Measurements from ENCODE around the gene KRT84.

Gene KRT84

DNA sequence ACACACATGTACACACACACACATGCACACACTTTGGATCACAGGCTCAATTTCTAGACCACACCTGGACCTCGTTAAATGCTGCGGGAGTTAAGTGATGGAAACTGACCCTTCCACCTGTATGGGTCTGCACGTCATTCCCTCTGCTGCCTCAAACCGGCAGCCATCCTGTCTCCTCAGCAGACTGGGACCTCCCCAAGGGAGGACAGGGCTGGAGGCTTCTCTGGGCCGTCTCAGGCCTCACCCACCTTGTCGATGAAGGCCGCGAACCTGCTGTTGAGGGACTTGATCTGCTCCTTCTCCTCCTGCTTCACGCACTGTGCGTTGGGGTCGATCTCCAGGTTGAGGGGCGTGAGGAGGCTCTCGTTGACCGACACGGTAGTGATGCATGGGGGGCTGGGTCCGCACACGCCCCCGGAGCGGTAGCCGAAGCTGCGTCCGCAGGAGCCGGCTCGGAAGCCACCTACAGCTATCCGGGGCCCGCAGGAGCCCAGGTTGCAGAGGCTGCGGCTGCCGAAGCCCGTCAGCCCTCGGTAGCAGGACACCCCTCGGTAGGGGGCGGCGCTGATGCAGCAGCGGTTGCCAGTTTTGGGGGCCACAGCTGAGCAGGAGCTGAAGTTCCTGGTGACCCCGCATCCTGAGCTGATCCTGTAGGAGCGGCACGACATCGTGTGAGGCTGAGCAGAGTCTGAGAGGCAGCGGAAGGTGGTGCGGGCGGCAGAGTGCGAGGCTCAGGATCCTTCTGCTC, 18.5 kb downstream of the KRT84 start, which contains the start of gene KRT85:
Gene KRT85, minus strand, starts transcription at position 744 of the 748 bp plus-strand sequence. Its CDS starts 76 bp downstream, at position 668.
- H3K9me3 ChIP-seq (ENCODE audit: control insufficient read depth, insufficient read depth, low read depth, low read length) = no peaks in the 10 kb centered on the region
- H3K4me1 ChIP-seq (ENCODE audit: control insufficient read depth, insufficient read depth, low read length) = no peaks in the 10 kb centered on the region
- ChIA-PET CTCF (interaction anchor here (0.5 to 10.0 kb wide), 5 partner anchors 185 to 682 kb away, joined by 3 to 200 read pairs (median 3); no protein-coding TSS in a partner anchor), POLR2A (no interaction called here)
- TF ChIP-seq ZNF544 (tag by site-specific recombination; IDR thresholded peaks at IDR 0.05) (no peak), ZNF223 (tag by site-specific recombination; IDR thresholded peaks at IDR 0.05) (no peak), ZNF561 (tag by site-specific recombination; IDR thresholded peaks at IDR 0.05; ENCODE audit: borderline replicate concordance) (no peak), GFI1B (tag by site-specific recombination; IDR thresholded peaks at IDR 0.05) (no peak), EGR2 (tag by site-specific recombination; IDR thresholded peaks at IDR 0.05; ENCODE audit: low read depth) (no peak), ZNF335 (tag by site-specific recombination; conservative IDR thresholded peaks at IDR 0.05) (no peak), ZNF311 (tag by site-specific recombination; IDR thresholded peaks at IDR 0.05; ENCODE audit: borderline replicate concordance) (no peak), ZNF221 (tag by site-specific recombination; IDR thresholded peaks at IDR 0.05; ENCODE audit: borderline replicate concordance) (no peak), GLIS1 (tag by site-specific recombination; IDR thresholded peaks at IDR 0.05) (no peak), ZNF48 (tag by site-specific recombination; IDR thresholded peaks at IDR 0.05) (no peak), ZSCAN16 (tag by site-specific recombination; IDR thresholded peaks at IDR 0.05) (no peak), GLI4 (tag by site-specific recombination; IDR thresholded peaks at IDR 0.05) (no peak), OVOL3 (tag by site-specific recombination; IDR thresholded peaks at IDR 0.05) (no peak), ZFHX2 (tag by site-specific recombination; conservative IDR thresholded peaks at IDR 0.05) (no peak), ZNF366 (tag by site-specific recombination; conservative IDR thresholded peaks at IDR 0.05) (no peak)
- TF ChIP-seq, protein P1, sequence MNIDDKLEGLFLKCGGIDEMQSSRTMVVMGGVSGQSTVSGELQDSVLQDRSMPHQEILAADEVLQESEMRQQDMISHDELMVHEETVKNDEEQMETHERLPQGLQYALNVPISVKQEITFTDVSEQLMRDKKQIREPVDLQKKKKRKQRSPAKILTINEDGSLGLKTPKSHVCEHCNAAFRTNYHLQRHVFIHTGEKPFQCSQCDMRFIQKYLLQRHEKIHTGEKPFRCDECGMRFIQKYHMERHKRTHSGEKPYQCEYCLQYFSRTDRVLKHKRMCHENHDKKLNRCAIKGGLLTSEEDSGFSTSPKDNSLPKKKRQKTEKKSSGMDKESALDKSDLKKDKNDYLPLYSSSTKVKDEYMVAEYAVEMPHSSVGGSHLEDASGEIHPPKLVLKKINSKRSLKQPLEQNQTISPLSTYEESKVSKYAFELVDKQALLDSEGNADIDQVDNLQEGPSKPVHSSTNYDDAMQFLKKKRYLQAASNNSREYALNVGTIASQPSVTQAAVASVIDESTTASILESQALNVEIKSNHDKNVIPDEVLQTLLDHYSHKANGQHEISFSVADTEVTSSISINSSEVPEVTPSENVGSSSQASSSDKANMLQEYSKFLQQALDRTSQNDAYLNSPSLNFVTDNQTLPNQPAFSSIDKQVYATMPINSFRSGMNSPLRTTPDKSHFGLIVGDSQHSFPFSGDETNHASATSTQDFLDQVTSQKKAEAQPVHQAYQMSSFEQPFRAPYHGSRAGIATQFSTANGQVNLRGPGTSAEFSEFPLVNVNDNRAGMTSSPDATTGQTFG (tag by site-specific recombination; IDR thresholded peaks at IDR 0.05; ENCODE audit: borderline replicate concordance) = no peak
- TF ChIP-seq, protein P2, sequence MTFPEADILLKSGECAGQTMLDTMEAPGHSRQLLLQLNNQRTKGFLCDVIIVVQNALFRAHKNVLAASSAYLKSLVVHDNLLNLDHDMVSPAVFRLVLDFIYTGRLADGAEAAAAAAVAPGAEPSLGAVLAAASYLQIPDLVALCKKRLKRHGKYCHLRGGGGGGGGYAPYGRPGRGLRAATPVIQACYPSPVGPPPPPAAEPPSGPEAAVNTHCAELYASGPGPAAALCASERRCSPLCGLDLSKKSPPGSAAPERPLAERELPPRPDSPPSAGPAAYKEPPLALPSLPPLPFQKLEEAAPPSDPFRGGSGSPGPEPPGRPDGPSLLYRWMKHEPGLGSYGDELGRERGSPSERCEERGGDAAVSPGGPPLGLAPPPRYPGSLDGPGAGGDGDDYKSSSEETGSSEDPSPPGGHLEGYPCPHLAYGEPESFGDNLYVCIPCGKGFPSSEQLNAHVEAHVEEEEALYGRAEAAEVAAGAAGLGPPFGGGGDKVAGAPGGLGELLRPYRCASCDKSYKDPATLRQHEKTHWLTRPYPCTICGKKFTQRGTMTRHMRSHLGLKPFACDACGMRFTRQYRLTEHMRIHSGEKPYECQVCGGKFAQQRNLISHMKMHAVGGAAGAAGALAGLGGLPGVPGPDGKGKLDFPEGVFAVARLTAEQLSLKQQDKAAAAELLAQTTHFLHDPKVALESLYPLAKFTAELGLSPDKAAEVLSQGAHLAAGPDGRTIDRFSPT (tag by site-specific recombination; IDR thresholded peaks at IDR 0.05) = no peak
- TF ChIP-seq, protein P3, sequence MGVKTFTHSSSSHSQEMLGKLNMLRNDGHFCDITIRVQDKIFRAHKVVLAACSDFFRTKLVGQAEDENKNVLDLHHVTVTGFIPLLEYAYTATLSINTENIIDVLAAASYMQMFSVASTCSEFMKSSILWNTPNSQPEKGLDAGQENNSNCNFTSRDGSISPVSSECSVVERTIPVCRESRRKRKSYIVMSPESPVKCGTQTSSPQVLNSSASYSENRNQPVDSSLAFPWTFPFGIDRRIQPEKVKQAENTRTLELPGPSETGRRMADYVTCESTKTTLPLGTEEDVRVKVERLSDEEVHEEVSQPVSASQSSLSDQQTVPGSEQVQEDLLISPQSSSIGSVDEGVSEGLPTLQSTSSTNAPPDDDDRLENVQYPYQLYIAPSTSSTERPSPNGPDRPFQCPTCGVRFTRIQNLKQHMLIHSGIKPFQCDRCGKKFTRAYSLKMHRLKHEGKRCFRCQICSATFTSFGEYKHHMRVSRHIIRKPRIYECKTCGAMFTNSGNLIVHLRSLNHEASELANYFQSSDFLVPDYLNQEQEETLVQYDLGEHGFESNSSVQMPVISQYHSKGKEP (tag by site-specific recombination; IDR thresholded peaks at IDR 0.05) = no peak
- H3K36me3 ChIP-seq (ENCODE audit: control insufficient read depth in 2 of 2, insufficient read depth in 1 of 2, low read length in 2 of 2) = no peaks in the 10 kb centered on the region
- H3K4me3 ChIP-seq (ENCODE audit: low read depth, low read length) = no peak within 1 kb of the TSS
- no peak within 1 kb of the TSS for H3K27ac ChIP-seq (ENCODE audit: extremely low read depth, low read depth, low read length)

DNA sequence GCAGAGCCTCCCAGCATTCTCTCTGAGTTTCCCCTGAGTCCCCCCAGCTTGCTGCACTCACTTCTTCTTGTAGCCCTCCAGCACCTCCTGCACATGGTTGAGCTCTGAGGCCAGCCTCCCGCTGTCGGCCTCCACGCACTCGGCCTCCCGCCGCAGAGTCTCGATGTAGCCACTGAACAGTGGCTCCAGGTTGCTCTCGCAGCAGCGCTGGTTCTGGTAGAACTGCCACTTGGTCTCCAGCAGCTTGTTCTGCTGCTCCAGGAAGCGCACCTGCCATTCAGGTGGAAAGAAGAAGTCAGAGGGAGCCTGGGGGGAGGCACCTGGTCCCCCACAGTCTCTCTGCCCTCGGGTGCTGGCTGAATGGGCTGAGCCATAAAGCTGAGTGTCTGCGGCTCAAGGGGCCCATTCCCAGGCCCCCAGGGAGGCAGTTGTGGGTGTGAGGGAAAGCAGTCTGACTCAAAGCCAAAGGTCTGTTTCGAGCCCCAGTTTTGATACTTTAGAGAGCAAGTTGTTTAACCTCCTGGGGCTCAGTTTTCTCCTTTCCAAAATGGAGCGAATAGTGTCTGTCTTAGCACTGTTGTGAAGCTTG, 20.5 kb downstream of the KRT84 start:
- POLR2A ChIA-PET = no interaction called here
- CTCF ChIA-PET = interaction anchor here (0.6 to 2.7 kb wide), 11 partner anchors 8 to 549 kb away, joined by 3 to 14 read pairs (median 3); no protein-coding TSS in a partner anchor
- H3K36me3 ChIP-seq (ENCODE audit: control insufficient read depth in 2 of 2, insufficient read depth in 1 of 2, low read length in 2 of 2) = no peaks in the 10 kb centered on the region
- no peak overlapping the region for H3K4me3 ChIP-seq (ENCODE audit: low read depth, low read length)
- H3K9me3 ChIP-seq (ENCODE audit: control insufficient read depth, insufficient read depth, low read depth, low read length) = no peaks in the 10 kb centered on the region
- H3K27ac ChIP-seq (ENCODE audit: extremely low read depth, low read depth, low read length) = no peak overlapping the region
- H3K4me1 ChIP-seq (ENCODE audit: control insufficient read depth, insufficient read depth, low read length) = no peaks in the 10 kb centered on the region
- TF ChIP-seq ZXDB (tag by site-specific recombination; IDR thresholded peaks at IDR 0.05) (no peak), ZNF549 (tag by site-specific recombination; IDR thresholded peaks at IDR 0.05) (no peak), ZNF768 (tag by site-specific recombination; IDR thresholded peaks at IDR 0.05) (no peak), ZNF324 (tag by site-specific recombination; IDR thresholded peaks at IDR 0.05) (no peak), ZNF132 (tag by site-specific recombination; IDR thresholded peaks at IDR 0.05; ENCODE audit: borderline replicate concordance) (no peak), ZNF23 (tag by site-specific recombination; IDR thresholded peaks at IDR 0.05; ENCODE audit: borderline replicate concordance) (no peak)
- TF ChIP-seq, protein P4, sequence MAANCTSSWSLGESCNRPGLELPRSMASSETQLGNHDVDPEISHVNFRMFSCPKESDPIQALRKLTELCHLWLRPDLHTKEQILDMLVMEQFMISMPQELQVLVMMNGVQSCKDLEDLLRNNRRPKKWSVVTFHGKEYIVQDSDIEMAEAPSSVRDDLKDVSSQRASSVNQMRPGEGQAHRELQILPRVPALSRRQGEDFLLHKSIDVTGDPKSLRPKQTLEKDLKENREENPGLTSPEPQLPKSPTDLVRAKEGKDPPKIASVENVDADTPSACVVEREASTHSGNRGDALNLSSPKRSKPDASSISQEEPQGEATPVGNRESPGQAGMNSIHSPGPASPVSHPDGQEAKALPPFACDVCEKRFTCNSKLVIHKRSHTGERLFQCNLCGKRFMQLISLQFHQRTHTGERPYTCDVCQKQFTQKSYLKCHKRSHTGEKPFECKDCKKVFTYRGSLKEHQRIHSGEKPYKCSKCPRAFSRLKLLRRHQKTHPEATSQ (tag by site-specific recombination; IDR thresholded peaks at IDR 0.05) = no peak
- TF ChIP-seq, protein P5, sequence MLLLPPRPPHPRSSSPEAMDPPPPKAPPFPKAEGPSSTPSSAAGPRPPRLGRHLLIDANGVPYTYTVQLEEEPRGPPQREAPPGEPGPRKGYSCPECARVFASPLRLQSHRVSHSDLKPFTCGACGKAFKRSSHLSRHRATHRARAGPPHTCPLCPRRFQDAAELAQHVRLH (tag by site-specific recombination; IDR thresholded peaks at IDR 0.05) = no peak

Measured in HEK293 (cell line).